Measurements from ENCODE around the gene ZFHX2. TPM values are rescaled to one million over a fixed set of nuclear protein-coding genes. Genes with fewer than 3 reads are reported as not detected.
A peak's percentile ranks its signal among the peaks of the same experiment; 100 is the strongest.

Gene ZFHX2
- total RNA-seq, 2 donors from 2014 or later, result 12.8 to 15.4 TPM

GRCh38 chr14:23555882-23556699, 4.5 kb upstream of the ZFHX2 start, which contains the start of gene THTPA:
TSS of gene THTPA (plus strand) at chr14:23556271. CDS start at chr14:23556758, 487 bp downstream.
- peaks cover 21% of the 10 kb centered on the region for H3K36me3 Mint-ChIP-seq (ENCODE audit: low read depth)
- 3 to 4% methylated on average over 34 to 53 of the region's 54 CpGs for WGBS, 2 experiments (ENCODE audit: insufficient coverage in 1 of 2, insufficient read length in 1 of 2)
- Histone ChIP-seq H3K9ac (ENCODE audit: extremely low read depth, low read length, poor library complexity, severe bottlenecking) (peak within 1 kb of the TSS; percentile 73), H3K4me1 (ENCODE audit: control insufficient read depth, insufficient read depth, low read length) (no peaks in the 10 kb centered on the region), H3K9me3 (ENCODE audit: control insufficient read depth, low read length) (no peaks in the 10 kb centered on the region), H3K27me3 (ENCODE audit: control insufficient read depth, insufficient read depth, low read length, poor library complexity, severe bottlenecking) (no peaks in the 10 kb centered on the region), H3K27ac (ENCODE audit: low read depth, low read length) (peak within 1 kb of the TSS; percentile 57), H3K4me3 (ENCODE audit: low read length) (peak within 1 kb of the TSS; percentile 94), H3K36me3 (ENCODE audit: control insufficient read depth, insufficient read depth, low read length) (peaks cover 35% of the 10 kb centered on the region)
- no peaks in the 10 kb centered on the region for H3K9me3 Mint-ChIP-seq
- peak; percentile 97 for DNase-seq
- H3K4me1 Mint-ChIP-seq, result peaks cover 16% of the 10 kb centered on the region
- peak within 1 kb of the TSS; percentile 82 for H3K27ac Mint-ChIP-seq
- TF ChIP-seq CTCF (conservative IDR thresholded peaks at IDR 0.05), result no peak
- no peaks in the 10 kb centered on the region for H3K27me3 Mint-ChIP-seq (ENCODE audit: insufficient read depth)
- peak within 1 kb of the TSS; percentile 81 for H3K4me3 Mint-ChIP-seq

GRCh38 chr14:23555533-23555881, 3.9 kb upstream of the ZFHX2 start:
- TF ChIP-seq CTCF (conservative IDR thresholded peaks at IDR 0.05), result no peak
- H3K9ac ChIP-seq (ENCODE audit: extremely low read depth, low read length, poor library complexity, severe bottlenecking), result no peak overlapping the region
- H3K27ac Mint-ChIP-seq, result peak overlapping the region; percentile 82
- peak overlapping the region; percentile 57 for H3K27ac ChIP-seq (ENCODE audit: low read depth, low read length)
- WGBS, 2 experiments (ENCODE audit: insufficient coverage in 1 of 2, insufficient read length in 1 of 2), result 5% methylated on average over 10 of the region's 14 CpGs; no CpG with 5 or more reads in 1 of the 2 experiments
- no peaks in the 10 kb centered on the region for H3K9me3 Mint-ChIP-seq
- peaks cover 16% of the 10 kb centered on the region for H3K36me3 Mint-ChIP-seq (ENCODE audit: low read depth)
- peak overlapping the region; percentile 81 for H3K4me3 Mint-ChIP-seq
- no peaks in the 10 kb centered on the region for H3K27me3 ChIP-seq (ENCODE audit: control insufficient read depth, insufficient read depth, low read length, poor library complexity, severe bottlenecking)
- H3K4me3 ChIP-seq (ENCODE audit: low read length), result peak overlapping the region; percentile 94
- no peaks in the 10 kb centered on the region for H3K4me1 ChIP-seq (ENCODE audit: control insufficient read depth, insufficient read depth, low read length)
- H3K27me3 Mint-ChIP-seq (ENCODE audit: insufficient read depth), result no peaks in the 10 kb centered on the region
- DNase-seq, result no peak
- peaks cover 16% of the 10 kb centered on the region for H3K4me1 Mint-ChIP-seq
- no peaks in the 10 kb centered on the region for H3K9me3 ChIP-seq (ENCODE audit: control insufficient read depth, low read length)
- peaks cover 29% of the 10 kb centered on the region for H3K36me3 ChIP-seq (ENCODE audit: control insufficient read depth, insufficient read depth, low read length)

- no peak for DNase-seq
- Mint-ChIP-seq H3K4me3 (no peak overlapping the region), H3K9me3 (no peaks in the 10 kb centered on the region), H3K27me3 (ENCODE audit: insufficient read depth) (no peaks in the 10 kb centered on the region), H3K36me3 (ENCODE audit: low read depth) (no peaks in the 10 kb centered on the region), H3K4me1 (peaks cover 10% of the 10 kb centered on the region), H3K27ac (peak overlapping the region; percentile 86)
- H3K36me3 ChIP-seq (ENCODE audit: control insufficient read depth, insufficient read depth, low read length), result no peaks in the 10 kb centered on the region
- no peaks in the 10 kb centered on the region for H3K27me3 ChIP-seq (ENCODE audit: control insufficient read depth, insufficient read depth, low read length, poor library complexity, severe bottlenecking)
- peak overlapping the region; percentile 77 for H3K9ac ChIP-seq (ENCODE audit: extremely low read depth, low read length, poor library complexity, severe bottlenecking)
- peak overlapping the region; percentile 94 for H3K4me3 ChIP-seq (ENCODE audit: low read length)
- H3K4me1 ChIP-seq (ENCODE audit: control insufficient read depth, insufficient read depth, low read length), result no peaks in the 10 kb centered on the region
- no peak for TF ChIP-seq CTCF (conservative IDR thresholded peaks at IDR 0.05)
- no peaks in the 10 kb centered on the region for H3K9me3 ChIP-seq (ENCODE audit: control insufficient read depth, low read length)
- peak overlapping the region; percentile 83 for H3K27ac ChIP-seq (ENCODE audit: low read depth, low read length)
- WGBS, 2 experiments (ENCODE audit: insufficient coverage in 1 of 2, insufficient read length in 1 of 2), result 0 to 1% methylated on average over 15 to 33 of the region's 37 CpGs
Measured at GRCh38 chr14:23550812-23551265, 726 bp downstream of the ZFHX2 start.
